Measurements from ENCODE around the gene CHIC1.
"Not testable (repeated sequence)": the region's sequence is repeated elsewhere in the genome, so short reads cannot be mapped to it uniquely, and the experiment has no call there.

Gene CHIC1

GRCh38 chrX:73683236-73683859, 120.4 kb downstream of the CHIC1 start:
- Histone ChIP-seq H3K9me3 (no peaks in the 10 kb centered on the region), H3K27me3 (no peaks in the 10 kb centered on the region), H3K36me3 (no peaks in the 10 kb centered on the region), H3K27ac (no peak overlapping the region), H3K4me3 (ENCODE audit: low read depth in 1 of 2, low read length in 1 of 2) (no peak overlapping the region), H3K4me1 (ENCODE audit: control insufficient read depth in 1 of 2, insufficient read depth in 1 of 2, low read depth in 1 of 2, low read length in 1 of 2) (no peaks in the 10 kb centered on the region)
- TF ChIP-seq CTCF (IDR thresholded peaks at IDR 0.05): no peak

- not testable (repeated sequence) for H3K9me3 ChIP-seq; H3K4me1 ChIP-seq (ENCODE audit: control insufficient read depth in 1 of 2, insufficient read depth in 1 of 2, low read depth in 1 of 2, low read length in 1 of 2); H3K27ac ChIP-seq; H3K36me3 ChIP-seq; H3K27me3 ChIP-seq; H3K4me3 ChIP-seq (ENCODE audit: low read depth in 1 of 2, low read length in 1 of 2)
These were observed 144.0 kb downstream of the CHIC1 start for GRCh38 chrX:73707014-73707413.

- Histone ChIP-seq H3K9me3 (no peaks in the 10 kb centered on the region), H3K27me3 (no peaks in the 10 kb centered on the region), H3K4me3 (ENCODE audit: low read depth in 1 of 2, low read length in 1 of 2) (no peak overlapping the region), H3K4me1 (ENCODE audit: control insufficient read depth in 1 of 2, insufficient read depth in 1 of 2, low read depth in 1 of 2, low read length in 1 of 2) (no peaks in the 10 kb centered on the region), H3K27ac (no peak overlapping the region), H3K36me3 (no peaks in the 10 kb centered on the region)
- TF ChIP-seq CTCF (IDR thresholded peaks at IDR 0.05): no peak
These were observed 165.6 kb downstream of the CHIC1 start for GRCh38 chrX:73728602-73729001.

All from neutrophil (primary cell).